MM.1S (cell line): ENCODE measurements around the gene PLD1.

Experiments
- DNase-seq: peaks from one replicate; pipeline ENCODE4 v3.0.0-alpha.2; 2015
- H2AFZ ChIP-seq: fragments of 300-600 bp; sonication (generic); 2 replicates; pipeline ENCODE4 v1.6.0; 2016; ENCODE audit warnings: antibody characterized with exemption, low read length
- H3F3A ChIP-seq: fragments of 300-600 bp; sonication (generic); 2 replicates; pipeline ENCODE4 v1.6.1; 2016; ENCODE audit warnings: mild to moderate bottlenecking, antibody characterized with exemption, low read length, moderate library complexity, mixed read lengths; ENCODE audit not compliant: insufficient read depth
- H3K27ac ChIP-seq: fragments of 300-600 bp; sonication (generic); 2 replicates; pipeline ENCODE4 v1.5.1; 2016; ENCODE audit warnings: mild to moderate bottlenecking, low read length
- H3K27me3 ChIP-seq: fragments of 300-600 bp; sonication (generic); replicated peaks from 2 replicates; pipeline ENCODE4 v1.6.0; 2016; ENCODE audit warnings: low read length; ENCODE audit not compliant: insufficient read depth
- H3K36me3 ChIP-seq: fragments of 300-600 bp; sonication (generic); replicated peaks from 2 replicates; pipeline ENCODE4 v1.6.1; 2016; ENCODE audit warnings: mild to moderate bottlenecking, low read length, mixed read lengths; ENCODE audit not compliant: insufficient read depth
- H3K4me1 ChIP-seq: fragments of 300-600 bp; sonication (generic); 2 replicates; pipeline ENCODE4 v1.6.1; 2016; ENCODE audit warnings: low read length, mixed read lengths
- H3K4me2 ChIP-seq: fragments of 300-600 bp; sonication (generic); 2 replicates; pipeline ENCODE4 v1.6.0; 2016; ENCODE audit warnings: low read depth, low read length
- H3K4me3 ChIP-seq: fragments of 300-600 bp; sonication (generic); 2 replicates; pipeline ENCODE4 v1.5.1; 2016; ENCODE audit warnings: low read length, mixed read lengths
- H3K79me2 ChIP-seq: fragments of 300-600 bp; sonication (generic); 2 replicates; pipeline ENCODE4 v1.6.1; 2016; ENCODE audit warnings: mixed run types, low read length, mixed read lengths
- H3K9ac ChIP-seq: fragments of 300-600 bp; sonication (generic); 2 replicates; pipeline ENCODE4 v1.6.1; 2016; ENCODE audit warnings: low read length, mixed read lengths
- H3K9me2 ChIP-seq: fragments of 300-600 bp; sonication (generic); replicated peaks from 2 replicates; pipeline ENCODE4 v1.6.1; 2016; ENCODE audit warnings: mild to moderate bottlenecking, low read length, mixed read lengths; ENCODE audit not compliant: insufficient read depth
- H3K9me3 ChIP-seq: fragments of 300-600 bp; sonication (generic); replicated peaks from 2 replicates; pipeline ENCODE4 v1.6.1; 2016; ENCODE audit warnings: mild to moderate bottlenecking, low read length, mixed read lengths; ENCODE audit not compliant: insufficient read depth
- H4K20me1 ChIP-seq: fragments of 300-600 bp; sonication (generic); 2 replicates; pipeline ENCODE4 v1.6.1; 2016; ENCODE audit warnings: mild to moderate bottlenecking, low read length, moderate library complexity, mixed read lengths; ENCODE audit not compliant: insufficient read depth
- CTCF ChIP-seq: fragments of 300-600 bp; sonication (generic); IDR thresholded peaks from 2 replicates; pipeline ENCODE4 v1.5.1; 2016; ENCODE audit warnings: antibody characterized with exemption, low read length, mixed read lengths
- EZH2 ChIP-seq: fragments of 300-600 bp; sonication (generic); optimal IDR thresholded peaks from 2 replicates; pipeline ENCODE3; 2017; ENCODE audit warnings: low read depth, mild to moderate bottlenecking, antibody characterized with exemption, low read length, mixed read lengths
- EZH2phosphoT487 ChIP-seq: fragments of 300-600 bp; sonication (generic); IDR thresholded peaks from 2 replicates; pipeline ENCODE4 v1.6.1; 2018; ENCODE audit warnings: antibody characterized with exemption, low read length

The PLD1 gene

GRCh38 chr3:171837698-171838097 lies 27.4 kb upstream of the PLD1 start:
- TF ChIP-seq CTCF, result no peak
- Histone ChIP-seq H4K20me1 (no peaks in the 10 kb centered on the region), H3F3A (no peaks in the 10 kb centered on the region), H3K4me1 (peaks cover 7% of the 10 kb centered on the region), H3K79me2 (no peaks in the 10 kb centered on the region), H3K4me2 (no peak overlapping the region), H3K27me3 (no peaks in the 10 kb centered on the region), H3K9me2 (no peaks in the 10 kb centered on the region), H2AFZ (no peak overlapping the region), H3K9me3 (no peaks in the 10 kb centered on the region), H3K27ac (no peak overlapping the region), H3K9ac (no peak overlapping the region), H3K4me3 (no peak overlapping the region), H3K36me3 (no peaks in the 10 kb centered on the region)
- no peak for DNase-seq

- H3K27ac ChIP-seq, result no peak overlapping the region
- H3K36me3 ChIP-seq, result no peaks in the 10 kb centered on the region
- H3K4me3 ChIP-seq, result no peak overlapping the region
- H3K9me2 ChIP-seq, result no peaks in the 10 kb centered on the region
- H4K20me1 ChIP-seq, result no peaks in the 10 kb centered on the region
- no peak for TF ChIP-seq CTCF
- no peak for TF ChIP-seq EZH2phosphoT487
- no peak for TF ChIP-seq EZH2
- H3F3A ChIP-seq, result no peaks in the 10 kb centered on the region
- no peaks in the 10 kb centered on the region for H3K27me3 ChIP-seq
- H2AFZ ChIP-seq, result no peak overlapping the region
- no peaks in the 10 kb centered on the region for H3K9me3 ChIP-seq
- no peak for DNase-seq
- H3K4me2 ChIP-seq, result no peak overlapping the region
- no peak overlapping the region for H3K9ac ChIP-seq
- H3K79me2 ChIP-seq, result no peaks in the 10 kb centered on the region
- peaks cover 7% of the 10 kb centered on the region for H3K4me1 ChIP-seq
Observed at GRCh38 chr3:171836855-171837254, 26.6 kb upstream of the PLD1 start.

GRCh38 chr3:171835613-171836012 lies 25.3 kb upstream of the PLD1 start:
- H3K79me2 ChIP-seq, result no peaks in the 10 kb centered on the region
- no peaks in the 10 kb centered on the region for H3K27me3 ChIP-seq
- TF ChIP-seq EZH2 (no peak), EZH2phosphoT487 (no peak), CTCF (no peak)
- H3K4me1 ChIP-seq, result peaks cover 7% of the 10 kb centered on the region
- H3K4me3 ChIP-seq, result no peak overlapping the region
- no peaks in the 10 kb centered on the region for H3K36me3 ChIP-seq
- H3F3A ChIP-seq, result no peaks in the 10 kb centered on the region
- H3K27ac ChIP-seq, result no peak overlapping the region
- no peaks in the 10 kb centered on the region for H3K9me2 ChIP-seq
- no peak for DNase-seq
- H3K9me3 ChIP-seq, result no peaks in the 10 kb centered on the region
- no peaks in the 10 kb centered on the region for H4K20me1 ChIP-seq
- no peak overlapping the region for H3K4me2 ChIP-seq
- H2AFZ ChIP-seq, result no peak overlapping the region
- H3K9ac ChIP-seq, result no peak overlapping the region

DNA sequence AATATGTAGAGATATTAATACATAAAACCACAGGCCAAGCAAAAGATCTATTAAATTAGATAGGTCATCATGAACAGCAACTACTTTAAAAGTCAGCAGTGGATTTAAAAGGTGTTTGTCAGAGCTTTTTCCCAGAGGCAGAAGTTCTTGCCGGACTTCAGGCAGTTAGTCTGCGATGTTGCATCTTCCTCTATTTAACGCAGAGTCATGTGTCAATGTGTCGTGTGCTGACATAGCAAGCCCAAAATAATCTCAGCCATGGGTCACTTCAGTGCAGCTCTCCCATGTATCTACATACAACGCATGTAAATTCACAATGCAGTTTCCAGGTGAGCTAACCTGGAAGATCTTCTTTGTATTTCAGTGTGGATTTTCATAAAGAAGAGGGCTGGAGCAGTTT lies 24.8 kb upstream of the PLD1 start:
- Histone ChIP-seq H3K27ac (no peak overlapping the region), H3K4me2 (no peak overlapping the region), H3K9me3 (no peaks in the 10 kb centered on the region), H3K36me3 (no peaks in the 10 kb centered on the region), H3K4me3 (no peak overlapping the region), H3K27me3 (no peaks in the 10 kb centered on the region), H3K79me2 (no peaks in the 10 kb centered on the region), H2AFZ (no peak overlapping the region), H3K9ac (no peak overlapping the region), H3F3A (no peaks in the 10 kb centered on the region), H3K9me2 (no peaks in the 10 kb centered on the region), H3K4me1 (peaks cover 7% of the 10 kb centered on the region), H4K20me1 (no peaks in the 10 kb centered on the region)
- no peak for DNase-seq
- no peak for TF ChIP-seq EZH2phosphoT487
- TF ChIP-seq CTCF, result no peak
- no peak for TF ChIP-seq EZH2
